HL-60 (cell line): ENCODE results near the gene NUDT12.

Source experiments
- DNase-seq, 2 experiments: peaks; one replicate each; pipeline ENCODE4 v3.0.0-alpha.2; 2010 to 2020; ENCODE audit warnings: low read depth in 1 of 2, low spot score in 1 of 2
- H3K27ac ChIP-seq: fragments of 250-450 bp; sonication (Bioruptor Pico); replicated peaks from 2 replicates; pipeline ENCODE4 v1.5.1; 2020; ENCODE audit warnings: mild to moderate bottlenecking, moderate library complexity
- H3K27me3 ChIP-seq: fragments of 250-450 bp; sonication (Bioruptor Pico); 2 replicates; pipeline ENCODE4 v1.5.1; 2021; ENCODE audit warnings: mild to moderate bottlenecking, moderate library complexity; ENCODE audit not compliant: insufficient read depth, poor library complexity, severe bottlenecking
- H3K4me3 ChIP-seq: replicated peaks from 2 replicates; pipeline ENCODE4 v1.5.1; 2011; ENCODE audit warnings: mild to moderate bottlenecking, control low read depth, low read length; ENCODE audit not compliant: insufficient read depth
- GABPA ChIP-seq: IDR thresholded peaks from 2 replicates; pipeline ENCODE4 v1.6.1; 2012; ENCODE audit warnings: low read depth
- POLR2AphosphoS5 ChIP-seq: IDR thresholded peaks from 2 replicates; pipeline ENCODE4 v1.6.1; 2012; ENCODE audit warnings: low read depth
- REST ChIP-seq: IDR thresholded peaks from 2 replicates; pipeline ENCODE4 v1.6.1; 2012; ENCODE audit warnings: low read depth; ENCODE audit not compliant: insufficient replicate concordance
- SPI1 ChIP-seq: IDR thresholded peaks from 2 replicates; pipeline ENCODE4 v1.6.1; 2012; ENCODE audit warnings: low read depth, mild to moderate bottlenecking, borderline replicate concordance
- TF ChIP-seq, protein P1 (sequence below): IDR thresholded peaks from one replicate; pipeline ENCODE4 v1.5.1; 2011; ENCODE audit warnings: low read length, control low read depth, inconsistent platforms; ENCODE audit not compliant: insufficient read depth

The NUDT12 gene

GRCh38 chr5:103598997-103599566 is 36.5 kb upstream of the NUDT12 start:
- no peak for DNase-seq
- Histone ChIP-seq H3K27me3 (no peaks in the 10 kb centered on the region), H3K27ac (no peak overlapping the region), H3K4me3 (no peak overlapping the region)
- TF ChIP-seq, protein P1, sequence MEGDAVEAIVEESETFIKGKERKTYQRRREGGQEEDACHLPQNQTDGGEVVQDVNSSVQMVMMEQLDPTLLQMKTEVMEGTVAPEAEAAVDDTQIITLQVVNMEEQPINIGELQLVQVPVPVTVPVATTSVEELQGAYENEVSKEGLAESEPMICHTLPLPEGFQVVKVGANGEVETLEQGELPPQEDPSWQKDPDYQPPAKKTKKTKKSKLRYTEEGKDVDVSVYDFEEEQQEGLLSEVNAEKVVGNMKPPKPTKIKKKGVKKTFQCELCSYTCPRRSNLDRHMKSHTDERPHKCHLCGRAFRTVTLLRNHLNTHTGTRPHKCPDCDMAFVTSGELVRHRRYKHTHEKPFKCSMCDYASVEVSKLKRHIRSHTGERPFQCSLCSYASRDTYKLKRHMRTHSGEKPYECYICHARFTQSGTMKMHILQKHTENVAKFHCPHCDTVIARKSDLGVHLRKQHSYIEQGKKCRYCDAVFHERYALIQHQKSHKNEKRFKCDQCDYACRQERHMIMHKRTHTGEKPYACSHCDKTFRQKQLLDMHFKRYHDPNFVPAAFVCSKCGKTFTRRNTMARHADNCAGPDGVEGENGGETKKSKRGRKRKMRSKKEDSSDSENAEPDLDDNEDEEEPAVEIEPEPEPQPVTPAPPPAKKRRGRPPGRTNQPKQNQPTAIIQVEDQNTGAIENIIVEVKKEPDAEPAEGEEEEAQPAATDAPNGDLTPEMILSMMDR, result no peak

DNA sequence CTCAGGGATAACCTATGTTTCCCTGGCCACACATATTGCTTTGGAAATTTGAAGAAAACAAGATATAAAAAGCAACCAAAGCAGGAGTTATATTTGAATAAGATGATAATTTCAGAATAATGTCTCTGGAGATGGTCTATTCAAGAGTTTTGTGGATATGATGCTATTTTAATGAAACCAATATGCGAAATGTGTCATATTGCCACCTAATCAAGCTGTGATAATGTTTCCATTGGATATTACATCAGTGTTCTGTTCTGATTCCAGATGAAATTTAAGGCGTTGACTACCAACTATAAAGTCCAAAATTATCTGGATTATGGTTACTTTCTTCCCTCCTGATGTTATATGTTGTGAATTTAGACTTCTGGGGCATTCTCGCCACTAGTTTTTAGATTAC is 27.6 kb upstream of the NUDT12 start:
- no peak overlapping the region for H3K4me3 ChIP-seq
- TF ChIP-seq SPI1 (no peak), REST (no peak), GABPA (no peak), POLR2AphosphoS5 (no peak)
- TF ChIP-seq, protein P1, result no peak
- H3K27me3 ChIP-seq, result no peaks in the 10 kb centered on the region
- DNase-seq, result no peak
- no peak overlapping the region for H3K27ac ChIP-seq

DNA sequence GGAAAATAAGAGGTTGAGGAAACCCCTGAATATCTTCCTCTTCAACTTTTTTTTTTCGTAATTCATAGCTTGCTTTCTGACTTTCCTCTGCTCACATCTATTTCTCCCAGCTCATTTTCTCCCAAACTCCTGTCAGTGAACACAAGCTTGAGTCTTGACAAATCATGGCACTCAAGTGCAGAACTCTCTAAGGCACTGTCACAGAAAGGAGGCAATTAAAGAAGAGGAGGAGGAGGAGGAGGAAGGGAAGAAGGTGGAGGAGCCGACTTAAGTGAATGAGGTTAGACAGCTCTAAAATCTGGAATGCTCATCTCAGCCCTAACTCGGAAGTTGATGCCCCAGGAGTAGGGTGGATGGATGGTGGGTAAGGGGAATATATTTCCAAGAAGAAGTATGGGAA is 27.2 kb upstream of the NUDT12 start:
- Histone ChIP-seq H3K4me3 (no peak overlapping the region), H3K27me3 (no peaks in the 10 kb centered on the region), H3K27ac (no peak overlapping the region)
- no peak for DNase-seq
- no peak for TF ChIP-seq REST
- TF ChIP-seq POLR2AphosphoS5, result no peak
- TF ChIP-seq SPI1, result no peak
- TF ChIP-seq GABPA, result no peak
- TF ChIP-seq, protein P1, result no peak

DNA sequence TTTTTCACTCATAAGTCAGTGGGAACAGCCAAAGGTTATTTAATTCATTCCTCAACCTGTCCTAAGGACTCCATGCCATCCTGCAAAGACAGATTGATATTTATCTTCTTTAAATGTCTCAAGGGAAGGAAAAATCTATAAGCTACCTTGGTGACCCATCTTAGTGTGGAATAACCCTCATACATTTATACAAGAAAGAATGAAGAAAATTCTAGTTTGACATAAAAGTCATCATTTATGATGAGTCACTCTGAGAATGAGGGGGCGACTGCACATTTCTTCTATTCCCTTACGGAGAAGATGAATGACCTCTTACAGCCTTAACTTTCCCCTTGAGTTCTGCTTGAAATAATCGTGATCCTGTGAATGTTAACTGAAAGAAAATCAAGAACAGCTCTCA is 26.8 kb upstream of the NUDT12 start:
- no peaks in the 10 kb centered on the region for H3K27me3 ChIP-seq
- no peak overlapping the region for H3K27ac ChIP-seq
- no peak overlapping the region for H3K4me3 ChIP-seq
- no peak for DNase-seq
- TF ChIP-seq, protein P1, result no peak
- TF ChIP-seq SPI1 (no peak), REST (no peak), GABPA (no peak), POLR2AphosphoS5 (no peak)
